Stimulated activated CD4-positive, alpha-beta T cell treated with anti-CD3 and anti-CD28 coated beads, Interleukin-1b, Interleukin-23, amount 100 ng/mL, for 48 hours (primary cell): ENCODE measurements around the gene HMX1.

Experiments used
- DNase-seq: peaks from one replicate; pipeline ENCODE4 v3.0.0-alpha.2; 2020

Gene HMX1

DNA sequence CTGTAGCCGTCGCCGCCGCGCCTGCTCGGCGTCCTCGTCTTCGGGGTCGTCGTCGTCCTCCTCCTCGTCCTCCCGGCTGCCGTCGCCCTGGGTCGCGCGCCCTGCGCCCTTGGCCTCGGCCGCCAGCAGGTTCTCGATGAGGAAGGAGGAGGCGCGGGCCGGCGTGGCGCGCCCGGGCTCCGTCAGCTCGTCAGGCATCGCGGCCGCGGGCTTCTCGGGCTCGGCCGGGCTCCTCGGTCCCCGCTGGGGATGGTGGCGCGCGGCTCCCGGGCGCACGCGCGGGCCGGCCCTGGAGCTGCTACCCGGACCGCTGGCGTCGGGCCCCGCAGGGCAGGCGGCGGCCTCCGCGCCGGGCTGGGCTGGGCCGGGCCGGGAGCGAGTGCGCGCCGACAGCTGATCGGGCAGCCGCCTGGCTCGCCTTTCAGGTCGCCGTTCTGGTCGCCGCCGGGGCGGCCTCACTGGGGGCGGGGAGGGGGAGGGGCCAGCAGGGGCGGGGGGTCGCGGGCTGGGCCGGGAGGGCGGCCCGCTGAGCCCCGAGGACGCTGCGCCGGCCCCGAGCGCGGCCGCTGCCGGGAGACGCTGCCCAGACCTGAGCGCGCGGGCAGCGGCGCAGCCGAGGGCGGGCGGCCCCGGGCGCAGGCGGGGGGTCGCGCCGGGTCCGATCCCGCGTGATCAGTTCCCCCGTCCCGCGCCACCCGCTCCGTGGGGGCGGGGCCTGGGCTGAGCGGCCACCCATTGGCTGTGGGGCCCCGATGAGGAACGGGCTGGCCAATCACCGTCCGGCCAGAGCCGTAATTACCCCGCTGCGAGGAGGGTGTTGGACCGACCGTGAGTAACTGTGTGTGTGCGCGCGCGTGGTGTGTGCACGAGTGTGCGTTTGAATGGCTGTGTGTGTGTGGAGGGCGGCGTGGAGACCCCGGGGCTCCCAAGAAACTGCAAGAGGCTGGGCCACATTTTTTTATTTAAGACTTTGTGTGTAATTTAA lies at the start of gene HMX1:
HMX1 (minus strand) TSS at position 423 of the 985 bp plus-strand sequence; CDS start at position 198, 225 bp downstream.
- DNase-seq, result no peak

GRCh38 chr4:8920969-8921368 lies 49.3 kb upstream of the HMX1 start:
- no peak for DNase-seq

- DNase-seq, result no peak
Measured at GRCh38 chr4:8920289-8920965, 48.8 kb upstream of the HMX1 start.

GRCh38 chr4:8919651-8920288 lies 48.1 kb upstream of the HMX1 start:
- no peak for DNase-seq

DNA sequence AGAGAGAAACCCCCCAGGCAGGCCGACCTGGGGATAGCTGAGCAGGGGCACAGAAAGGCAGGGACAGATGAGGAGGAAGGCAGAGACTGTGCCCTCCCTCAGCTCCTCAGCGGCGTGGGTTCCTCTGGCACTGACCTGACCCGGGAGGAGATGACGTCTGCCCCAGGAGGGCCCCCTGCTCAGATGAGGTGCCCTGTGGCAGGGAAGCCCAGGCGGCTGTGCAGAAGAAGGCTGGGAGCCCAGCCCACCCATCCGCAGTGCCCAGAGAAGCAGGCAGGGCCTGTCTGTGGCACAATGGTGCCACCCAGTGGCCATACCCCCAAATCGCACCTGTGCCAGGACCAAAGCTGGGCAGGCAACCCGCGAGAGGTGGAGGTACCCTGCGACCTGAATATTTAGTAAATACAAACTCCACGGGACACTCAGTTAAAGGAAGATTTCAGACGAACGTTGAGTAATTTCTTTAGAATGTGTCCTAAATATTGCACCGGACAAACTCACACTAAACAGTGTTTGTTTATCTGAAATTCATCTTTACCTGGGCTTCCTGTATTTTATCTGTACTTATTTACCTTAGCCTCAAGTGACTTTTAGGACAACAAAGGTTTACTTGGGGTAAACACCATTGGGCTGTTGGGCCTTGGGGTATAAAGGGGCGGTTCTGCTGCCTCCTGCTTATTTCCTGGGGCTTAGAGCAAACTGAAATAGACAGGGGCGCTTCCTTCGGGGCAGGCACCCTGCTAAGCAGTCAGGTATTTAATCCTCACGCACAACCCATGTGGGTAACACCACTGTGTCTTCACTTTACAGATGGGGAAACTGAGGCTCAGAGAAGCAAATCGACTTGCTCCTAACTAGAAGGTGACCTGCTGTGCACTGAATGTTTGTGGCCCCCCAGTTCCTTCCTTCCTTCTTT lies 46.5 kb upstream of the HMX1 start:
- peak; percentile 69 for DNase-seq

DNA sequence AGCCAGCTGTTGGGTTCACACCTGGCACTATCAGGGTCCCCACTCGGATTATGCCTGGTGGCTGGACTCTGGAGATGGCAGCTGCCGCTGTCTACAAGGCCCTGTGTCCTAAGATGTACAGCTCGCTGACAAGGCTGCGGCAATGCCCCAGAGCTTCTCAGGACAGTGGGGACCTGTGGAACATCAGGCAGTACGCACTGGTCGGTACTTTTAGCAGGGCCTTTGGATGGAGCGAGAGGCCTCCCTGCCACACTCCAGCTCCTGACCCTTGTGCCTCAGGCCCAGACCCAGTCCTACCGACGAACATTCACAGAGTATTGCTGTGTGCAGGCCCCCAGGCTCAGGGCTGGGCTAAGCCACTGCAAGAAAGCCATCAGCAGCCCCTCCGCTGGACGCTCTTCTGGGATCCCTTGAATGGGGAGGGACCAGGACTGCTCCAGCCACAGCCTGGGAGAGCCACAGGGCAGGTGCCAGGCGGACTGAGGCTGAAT lies 45.7 kb upstream of the HMX1 start:
- no peak for DNase-seq

- DNase-seq, result no peak
Measured at GRCh38 chr4:8916906-8917305, 45.3 kb upstream of the HMX1 start.

DNA sequence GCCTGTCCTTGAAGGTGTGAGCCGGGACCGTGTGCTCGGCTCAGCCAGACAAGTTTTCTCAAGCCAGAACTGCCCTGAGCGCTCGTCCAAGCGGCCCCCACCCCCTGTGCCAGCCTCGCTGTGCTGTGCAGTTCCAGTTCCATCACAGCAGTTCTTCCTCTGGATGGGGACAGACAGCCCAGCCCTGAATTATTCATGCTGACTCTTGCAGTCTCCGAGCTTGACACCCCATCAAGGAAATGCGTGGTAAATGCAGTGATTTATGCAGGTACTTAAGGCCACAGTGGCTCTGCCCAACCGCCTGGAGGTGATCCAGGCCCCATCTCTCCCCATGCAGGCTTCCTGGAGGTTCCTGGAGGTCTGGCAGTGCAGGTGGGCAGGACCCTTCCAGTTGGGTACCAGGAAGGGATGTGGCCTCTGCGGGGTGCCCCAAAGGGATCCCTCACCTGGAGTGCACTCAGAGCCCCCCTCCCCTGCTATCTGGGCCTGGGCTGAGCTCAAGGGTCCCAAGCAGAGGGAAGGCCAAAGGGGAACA lies 44.8 kb upstream of the HMX1 start:
- no peak for DNase-seq

DNA sequence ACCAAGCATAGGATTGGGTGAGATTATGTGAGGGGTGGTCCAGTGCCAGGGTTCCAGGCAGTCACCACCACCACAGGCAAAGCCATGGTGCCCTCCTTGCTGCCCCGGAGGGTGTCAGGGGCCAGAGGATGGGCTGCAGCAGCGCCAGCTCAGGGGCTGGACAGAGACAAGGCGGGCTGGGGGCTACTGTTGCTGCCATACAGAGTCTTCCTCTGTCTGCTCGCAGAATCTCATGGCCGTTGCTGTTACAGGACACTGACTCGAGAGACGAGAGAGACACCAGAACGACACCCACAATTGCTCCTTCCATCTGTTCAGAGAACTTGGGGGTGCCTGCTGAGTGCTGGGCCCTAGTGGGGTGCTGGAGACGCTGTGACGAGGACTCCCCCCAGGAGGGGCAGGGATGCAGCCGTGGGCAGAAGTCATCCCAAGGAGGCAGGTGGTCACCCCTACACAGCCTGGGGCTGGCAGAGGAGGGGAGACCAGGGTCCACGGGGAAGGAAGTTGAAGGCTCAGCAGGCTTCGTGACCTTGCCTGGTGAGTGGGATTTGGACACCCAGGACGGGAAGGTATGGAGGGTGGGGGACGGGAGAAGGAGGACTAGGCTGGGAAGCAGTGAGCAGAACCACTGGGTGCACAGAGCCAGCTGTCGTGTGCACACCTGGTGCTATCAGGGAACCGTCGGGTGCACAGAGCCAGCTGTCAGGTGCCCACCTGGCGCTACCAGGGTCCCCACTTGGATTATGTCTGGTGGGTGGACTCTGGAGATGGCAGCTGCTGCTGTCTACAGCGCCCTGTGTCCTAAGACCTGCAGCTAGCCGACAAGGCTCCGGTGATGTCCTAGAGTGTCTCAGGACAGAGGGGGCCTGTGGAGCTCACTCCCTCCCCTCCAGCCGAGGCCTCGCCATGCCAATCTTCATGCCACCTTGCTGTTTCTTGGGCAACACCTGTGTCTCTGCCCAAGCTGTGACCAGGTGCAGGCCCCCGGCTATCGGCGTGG lies 43.9 kb upstream of the HMX1 start:
- DNase-seq, result no peak

GRCh38 chr4:8914461-8915171 lies 43.0 kb upstream of the HMX1 start:
- DNase-seq, result no peak

DNA sequence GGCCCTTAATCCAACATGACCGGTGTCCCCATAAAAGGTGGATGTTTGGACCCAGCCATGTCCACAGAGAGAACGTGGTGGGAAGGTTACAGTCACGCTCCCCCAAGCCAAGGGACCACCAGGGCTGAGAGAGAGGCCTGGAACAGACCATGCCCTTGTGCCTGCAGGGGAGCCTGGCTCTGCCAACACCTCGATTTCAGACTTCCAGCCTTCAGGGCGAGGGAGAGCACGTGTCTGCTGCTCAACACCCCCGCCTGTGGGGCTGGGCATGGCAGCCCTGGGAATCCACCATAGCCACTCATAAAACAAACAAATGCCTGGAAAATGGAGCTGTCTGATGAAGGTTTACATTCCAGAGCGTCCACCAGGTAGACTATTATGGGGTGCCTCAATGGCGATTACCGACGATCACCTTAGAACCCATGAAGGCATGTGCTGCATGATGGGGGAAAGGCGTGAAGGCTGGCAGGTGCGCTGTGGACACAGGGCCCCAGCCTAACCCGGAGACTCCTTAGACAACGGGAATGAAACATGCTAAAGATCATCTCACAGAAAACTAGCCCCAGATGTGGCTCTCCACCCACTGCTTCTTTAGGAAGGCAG lies 42.3 kb upstream of the HMX1 start:
- no peak for DNase-seq

- no peak for DNase-seq
Measured at GRCh38 chr4:8913121-8913857, 41.6 kb upstream of the HMX1 start.

- no peak for DNase-seq
Measured at GRCh38 chr4:8912506-8912905, 40.9 kb upstream of the HMX1 start.

DNA sequence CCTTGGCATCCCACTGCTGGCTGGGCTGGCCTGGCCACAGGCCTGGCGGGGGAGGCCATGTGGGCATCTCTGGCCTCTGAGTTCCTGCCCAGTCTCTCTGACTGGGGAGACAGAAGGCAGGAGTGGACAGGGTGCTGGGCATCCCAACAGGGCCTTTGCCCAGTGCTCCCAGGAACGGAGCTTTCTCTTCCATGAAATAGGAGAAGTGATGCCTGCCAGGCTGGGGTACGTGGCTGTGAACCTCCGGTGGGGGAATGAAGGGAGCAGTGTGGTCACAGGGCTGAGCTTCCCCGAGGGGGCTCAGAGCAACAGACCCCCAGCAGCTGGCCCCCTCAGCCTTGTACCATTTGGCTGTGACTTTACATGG lies 40.4 kb upstream of the HMX1 start:
- no peak for DNase-seq

DNA sequence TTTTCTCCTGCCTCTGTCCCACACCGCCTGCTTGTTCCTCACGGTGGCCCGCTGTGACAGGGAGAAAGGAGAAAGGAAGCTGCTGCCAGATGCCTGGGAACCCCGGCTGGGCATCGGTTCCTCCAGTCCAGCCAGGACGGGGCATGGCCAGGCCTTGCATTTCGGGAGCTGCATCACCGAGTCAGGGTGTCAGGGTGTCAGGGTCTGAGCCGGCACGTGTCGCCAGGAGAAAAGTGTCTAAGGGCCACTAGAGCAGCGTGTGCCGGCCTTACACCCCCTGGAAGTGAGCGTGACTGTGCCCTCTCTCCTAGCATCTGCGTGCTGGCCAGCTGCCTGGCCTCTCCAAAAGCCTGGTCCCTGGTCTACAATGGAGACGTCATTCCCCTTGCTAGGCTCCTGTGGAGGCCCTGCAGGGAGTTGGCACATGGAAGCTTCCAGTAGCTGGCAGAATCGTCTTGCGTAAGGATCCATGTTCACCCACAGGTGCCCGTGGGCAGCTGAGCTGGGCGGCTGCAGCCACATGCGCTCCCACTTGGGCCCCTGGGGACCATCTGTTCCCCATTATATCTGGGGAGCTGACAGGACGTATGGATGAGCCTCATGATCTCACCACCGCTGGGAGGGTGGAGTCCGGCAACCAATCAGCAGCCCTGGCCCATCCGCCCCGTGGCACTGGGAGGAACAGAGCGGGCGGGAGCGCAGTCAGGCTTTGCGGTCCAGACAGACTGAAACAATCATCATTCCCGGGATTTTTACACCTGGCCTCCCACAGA lies 39.9 kb upstream of the HMX1 start:
- DNase-seq, result no peak

GRCh38 chr4:8910822-8911315 lies 39.2 kb upstream of the HMX1 start:
- no peak for DNase-seq

GRCh38 chr4:8910100-8910821 lies 38.6 kb upstream of the HMX1 start:
- no peak for DNase-seq
